ENCODE results near the gene SLC38A10.

Gene SLC38A10

DNA sequence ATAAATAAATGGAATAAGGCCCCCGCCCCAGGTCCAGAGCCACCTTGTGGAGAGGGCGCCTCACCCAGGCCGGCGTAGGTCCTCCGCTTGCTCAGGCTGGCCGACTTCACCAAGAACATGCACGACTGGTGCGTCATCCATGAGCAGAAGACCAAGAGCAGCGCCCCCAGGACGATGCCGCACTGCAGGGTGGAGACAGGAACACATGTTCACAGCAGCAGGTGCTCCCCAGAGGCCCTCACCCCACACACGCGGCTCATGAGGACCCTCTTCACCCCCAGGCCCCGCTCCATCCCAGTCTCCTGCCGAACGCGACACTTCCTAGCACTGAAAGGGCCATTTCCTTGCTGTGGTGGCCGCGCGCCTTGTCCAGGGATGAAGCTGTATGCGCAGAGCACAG is 5.5 kb downstream of the SLC38A10 start:
- no peak overlapping the region for H3K4me2 ChIP-seq
- H3K27ac ChIP-seq, result no peak overlapping the region
- H4K20me1 ChIP-seq, result peaks cover 32% of the 10 kb centered on the region
- H3K9me3 ChIP-seq, result no peaks in the 10 kb centered on the region
- no peaks in the 10 kb centered on the region for H3K27me3 ChIP-seq
- peaks cover 79% of the 10 kb centered on the region for H3K4me1 ChIP-seq
- no peak overlapping the region for H3K4me3 ChIP-seq
- H3K36me3 ChIP-seq, result peaks cover 34% of the 10 kb centered on the region
- H3K9ac ChIP-seq, result no peak overlapping the region
- TF ChIP-seq Cebpa-rat (IDR thresholded peaks at IDR 0.05), result no peak

DNA sequence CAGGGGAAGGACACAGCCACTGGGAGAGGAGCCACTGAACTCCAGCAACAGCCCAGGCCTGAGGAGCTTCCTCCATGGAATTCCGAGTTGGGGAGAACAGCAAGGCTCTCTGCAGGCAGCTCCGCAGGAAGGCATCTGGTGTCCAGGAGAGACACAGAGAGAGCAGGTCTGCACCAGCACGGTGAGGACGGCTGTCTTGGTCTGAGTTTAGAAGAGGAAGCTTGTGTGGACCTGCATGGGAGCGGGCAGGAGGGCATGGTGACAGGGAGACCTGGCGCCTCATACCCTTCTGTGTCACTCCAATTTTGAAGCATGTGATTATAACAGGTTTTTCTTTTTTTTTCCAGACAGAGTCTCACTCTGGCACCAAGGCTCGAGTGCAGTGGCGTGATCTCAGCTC is 6.4 kb downstream of the SLC38A10 start:
- no peaks in the 10 kb centered on the region for H3K27me3 ChIP-seq
- H3K9me3 ChIP-seq, result no peaks in the 10 kb centered on the region
- H3K9ac ChIP-seq, result no peak overlapping the region
- H3K27ac ChIP-seq, result peak overlapping the region; percentile 92
- peaks cover 32% of the 10 kb centered on the region for H4K20me1 ChIP-seq
- peaks cover 81% of the 10 kb centered on the region for H3K4me1 ChIP-seq
- peaks cover 39% of the 10 kb centered on the region for H3K36me3 ChIP-seq
- H3K4me3 ChIP-seq, result no peak overlapping the region
- peak overlapping the region; percentile 95; the same call in 1 of the 2 replicates for H3K4me2 ChIP-seq
- no peak for TF ChIP-seq Cebpa-rat (IDR thresholded peaks at IDR 0.05)

GRCh38 chr17:81287741-81288430 is 7.2 kb downstream of the SLC38A10 start:
- no peaks in the 10 kb centered on the region for H3K9me3 ChIP-seq
- H3K4me3 ChIP-seq, result peak overlapping the region; percentile 23
- H3K27ac ChIP-seq, result peak overlapping the region; percentile 92
- peaks cover 32% of the 10 kb centered on the region for H4K20me1 ChIP-seq
- no peak for TF ChIP-seq Cebpa-rat (IDR thresholded peaks at IDR 0.05)
- peaks cover 76% of the 10 kb centered on the region for H3K4me1 ChIP-seq
- H3K4me2 ChIP-seq, result peak overlapping the region; percentile 95
- H3K27me3 ChIP-seq, result no peaks in the 10 kb centered on the region
- peak overlapping the region; percentile 70 for H3K9ac ChIP-seq
- H3K36me3 ChIP-seq, result peaks cover 47% of the 10 kb centered on the region

GRCh38 chr17:81287152-81287551 is 8.0 kb downstream of the SLC38A10 start:
- Histone ChIP-seq H3K27me3 (no peaks in the 10 kb centered on the region), H3K9ac (peak overlapping the region; percentile 70), H3K9me3 (no peaks in the 10 kb centered on the region), H3K36me3 (peaks cover 54% of the 10 kb centered on the region), H3K4me3 (peak overlapping the region; percentile 23), H3K27ac (peak overlapping the region; percentile 92), H3K4me2 (peak overlapping the region; percentile 95), H4K20me1 (peaks cover 32% of the 10 kb centered on the region), H3K4me1 (peaks cover 71% of the 10 kb centered on the region)
- TF ChIP-seq Cebpa-rat (IDR thresholded peaks at IDR 0.05), result no peak

GRCh38 chr17:81286491-81287145 is 8.5 kb downstream of the SLC38A10 start:
- Histone ChIP-seq H3K27me3 (no peaks in the 10 kb centered on the region), H3K27ac (peak overlapping the region; percentile 92), H3K36me3 (peaks cover 60% of the 10 kb centered on the region), H3K4me3 (peak overlapping the region; percentile 68), H3K9me3 (no peaks in the 10 kb centered on the region), H4K20me1 (peaks cover 31% of the 10 kb centered on the region), H3K4me2 (peak overlapping the region; percentile 95), H3K9ac (peak overlapping the region; percentile 70), H3K4me1 (peaks cover 70% of the 10 kb centered on the region)
- no peak for TF ChIP-seq Cebpa-rat (IDR thresholded peaks at IDR 0.05)

GRCh38 chr17:81285894-81286293 is 9.2 kb downstream of the SLC38A10 start:
- Histone ChIP-seq H3K27ac (peak overlapping the region; percentile 92), H3K4me2 (peak overlapping the region; percentile 95), H3K27me3 (no peaks in the 10 kb centered on the region), H3K4me3 (peak overlapping the region; percentile 68), H3K9me3 (no peaks in the 10 kb centered on the region), H3K9ac (peak overlapping the region; percentile 81), H3K4me1 (peaks cover 63% of the 10 kb centered on the region), H3K36me3 (peaks cover 66% of the 10 kb centered on the region), H4K20me1 (peaks cover 24% of the 10 kb centered on the region; the same call in 1 of the 2 replicates)
- no peak for TF ChIP-seq Cebpa-rat (IDR thresholded peaks at IDR 0.05)

DNA sequence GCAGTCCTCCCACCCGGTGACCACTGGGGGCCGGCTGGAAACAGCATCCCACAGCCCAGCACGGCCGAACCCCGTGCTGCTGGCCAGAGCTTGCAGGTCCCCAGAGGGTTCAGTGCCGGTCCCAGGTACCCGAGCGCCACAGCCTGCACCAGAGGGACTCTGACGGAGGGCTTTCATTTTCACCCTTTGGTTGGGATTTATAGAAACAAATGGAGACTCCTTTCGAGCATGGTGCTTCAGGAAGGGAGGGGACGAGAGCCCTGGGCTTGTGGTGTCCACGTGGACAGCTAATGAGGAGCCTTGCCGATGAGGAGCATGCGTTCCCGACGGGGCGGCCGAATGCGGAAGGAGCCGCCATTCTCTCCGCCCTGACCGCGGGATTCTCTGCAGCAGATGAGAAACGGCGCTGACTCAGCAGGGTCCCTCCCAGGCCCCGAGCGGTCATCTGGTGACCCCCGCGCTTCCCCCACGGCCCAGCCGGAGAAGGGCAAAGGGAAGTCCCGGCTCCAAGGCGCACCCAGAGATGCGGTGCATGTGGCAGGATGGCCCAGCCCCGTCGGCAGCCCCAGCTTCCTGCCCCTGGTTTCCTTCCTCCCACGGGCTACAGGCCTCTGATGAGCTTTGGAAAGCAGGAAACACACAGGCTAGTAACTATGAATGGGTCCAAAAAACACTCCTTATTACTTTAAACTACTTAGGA is 9.8 kb downstream of the SLC38A10 start:
- H3K4me2 ChIP-seq, result peak overlapping the region; percentile 95
- H3K27ac ChIP-seq, result peak overlapping the region; percentile 92
- H3K9ac ChIP-seq, result peak overlapping the region; percentile 81
- H3K4me1 ChIP-seq, result peaks cover 63% of the 10 kb centered on the region
- H3K27me3 ChIP-seq, result no peaks in the 10 kb centered on the region
- TF ChIP-seq Cebpa-rat (IDR thresholded peaks at IDR 0.05), result no peak
- H3K4me3 ChIP-seq, result peak overlapping the region; percentile 68
- no peaks in the 10 kb centered on the region for H3K9me3 ChIP-seq
- H4K20me1 ChIP-seq, result peaks cover 18% of the 10 kb centered on the region; the same call in 1 of the 2 replicates
- H3K36me3 ChIP-seq, result peaks cover 66% of the 10 kb centered on the region

GRCh38 chr17:81282876-81283275 is 12.2 kb downstream of the SLC38A10 start:
- H3K4me3 ChIP-seq, result no peak overlapping the region
- H3K27me3 ChIP-seq, result no peaks in the 10 kb centered on the region
- no peak overlapping the region for H3K9ac ChIP-seq
- H3K4me1 ChIP-seq, result peaks cover 51% of the 10 kb centered on the region
- peaks cover 6% of the 10 kb centered on the region; the same call in 1 of the 2 replicates for H4K20me1 ChIP-seq
- H3K9me3 ChIP-seq, result no peaks in the 10 kb centered on the region
- TF ChIP-seq Cebpa-rat (IDR thresholded peaks at IDR 0.05), result no peak
- no peak overlapping the region for H3K27ac ChIP-seq
- H3K4me2 ChIP-seq, result no peak overlapping the region
- peaks cover 66% of the 10 kb centered on the region for H3K36me3 ChIP-seq

GRCh38 chr17:81282141-81282540 is 13.0 kb downstream of the SLC38A10 start:
- Histone ChIP-seq H3K9ac (no peak overlapping the region), H3K4me3 (no peak overlapping the region), H3K9me3 (no peaks in the 10 kb centered on the region), H3K4me1 (peaks cover 44% of the 10 kb centered on the region), H3K36me3 (peaks cover 71% of the 10 kb centered on the region), H3K4me2 (no peak overlapping the region), H3K27me3 (no peaks in the 10 kb centered on the region), H3K27ac (no peak overlapping the region), H4K20me1 (peaks cover 14% of the 10 kb centered on the region; the same call in 1 of the 2 replicates)
- no peak for TF ChIP-seq Cebpa-rat (IDR thresholded peaks at IDR 0.05)
